ENCODE measurements around the gene DOCK1. TPM values are rescaled to one million over a fixed set of nuclear protein-coding genes. Genes with fewer than 3 reads are reported as not detected.

The DOCK1 gene
- total RNA-seq, 1 donor from 2014 or later, result 16.8 TPM

- intact Hi-C loops (cut with micrococcal nuclease), result no loop called here
- Histone ChIP-seq H3K4me1 (no peaks in the 10 kb centered on the region), H3K4me3 (no peak overlapping the region), H3K27me3 (ENCODE audit: low read depth) (no peaks in the 10 kb centered on the region), H3K27ac (replicated peaks) (no peak overlapping the region), H3K9me3 (replicated peaks) (no peaks in the 10 kb centered on the region), H3K36me3 (peaks cover 30% of the 10 kb centered on the region)
- TF ChIP-seq CTCF (IDR thresholded peaks at IDR 0.05; ENCODE audit: borderline replicate concordance), result no peak
- no peak for DNase-seq
Measured at GRCh38 chr10:127410030-127410429, 504.8 kb downstream of the DOCK1 start.

- no peak for DNase-seq
- no peaks in the 10 kb centered on the region for H3K27me3 ChIP-seq (ENCODE audit: low read depth)
- TF ChIP-seq CTCF (IDR thresholded peaks at IDR 0.05; ENCODE audit: borderline replicate concordance), result no peak
- H3K9me3 ChIP-seq (replicated peaks), result no peaks in the 10 kb centered on the region
- H3K27ac ChIP-seq (replicated peaks), result no peak overlapping the region
- intact Hi-C loops (cut with micrococcal nuclease), result no loop called here
- H3K4me3 ChIP-seq, result no peak overlapping the region
- H3K36me3 ChIP-seq, result peaks cover 30% of the 10 kb centered on the region
- no peaks in the 10 kb centered on the region for H3K4me1 ChIP-seq
Measured at GRCh38 chr10:127411062-127411461, 505.8 kb downstream of the DOCK1 start.

DNA sequence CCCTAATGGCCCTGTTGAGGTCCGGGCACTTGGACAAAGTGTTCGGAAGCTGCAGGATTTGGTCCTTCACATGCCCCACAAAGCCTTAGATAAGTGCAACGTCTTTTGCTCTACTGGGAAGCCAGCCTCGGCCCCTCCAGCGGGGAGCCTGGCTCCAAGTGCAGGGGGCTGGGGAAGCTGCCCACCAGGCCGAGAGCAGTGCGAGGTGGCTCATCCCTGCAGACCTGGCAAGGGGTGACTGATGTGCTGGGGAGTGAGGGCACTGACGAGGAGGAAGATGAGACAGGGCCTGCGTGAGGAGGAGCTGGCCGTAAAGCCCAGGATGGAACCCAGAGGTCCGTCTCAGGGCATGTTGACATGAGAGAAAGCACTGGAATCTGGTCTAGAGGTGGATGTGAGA, 508.1 kb downstream of the DOCK1 start:
- Histone ChIP-seq H3K27ac (replicated peaks) (no peak overlapping the region), H3K4me3 (no peak overlapping the region), H3K36me3 (peaks cover 29% of the 10 kb centered on the region), H3K9me3 (replicated peaks) (no peaks in the 10 kb centered on the region), H3K27me3 (ENCODE audit: low read depth) (no peaks in the 10 kb centered on the region), H3K4me1 (no peaks in the 10 kb centered on the region)
- intact Hi-C loops (cut with micrococcal nuclease), result no loop called here
- TF ChIP-seq CTCF (IDR thresholded peaks at IDR 0.05; ENCODE audit: borderline replicate concordance), result no peak
- no peak for DNase-seq

DNA sequence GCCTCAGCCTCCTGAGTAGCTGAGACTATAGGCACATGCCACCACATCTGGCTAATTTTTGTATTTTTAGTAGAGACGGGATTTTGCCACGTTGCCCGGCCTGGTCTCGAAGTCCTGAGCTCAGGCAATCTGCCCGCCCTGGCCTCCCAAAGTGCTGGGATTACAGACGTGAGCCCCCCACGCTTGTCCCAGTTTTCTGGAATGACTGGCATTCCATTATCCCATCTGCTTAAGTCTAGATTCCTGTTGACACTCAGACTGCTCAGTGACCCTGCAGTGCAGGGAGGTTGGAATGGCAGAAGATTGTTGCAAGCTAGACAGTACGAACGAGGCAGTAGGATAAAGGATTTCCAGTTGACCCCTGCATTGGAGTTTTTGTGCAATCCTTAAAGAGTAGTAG, 508.8 kb downstream of the DOCK1 start:
- peaks cover 34% of the 10 kb centered on the region for H3K36me3 ChIP-seq

DNA sequence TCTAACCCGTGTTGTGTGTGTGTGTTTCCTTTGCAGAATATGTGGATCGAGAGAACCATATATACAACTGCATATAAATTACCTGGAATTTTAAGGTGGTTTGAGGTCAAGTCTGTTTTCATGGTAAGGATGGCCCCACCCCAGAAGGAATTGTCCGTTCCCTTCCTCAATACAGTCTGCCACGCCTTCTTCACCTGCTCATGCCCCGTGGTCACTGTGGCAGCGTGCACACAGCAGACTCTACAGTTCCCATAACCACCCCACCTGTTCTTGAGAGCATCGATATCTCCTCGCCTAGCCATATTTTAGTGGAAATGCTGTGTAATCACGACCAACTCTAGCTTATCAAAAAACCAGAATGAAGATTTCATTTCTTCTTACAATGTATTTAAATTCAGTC, 509.9 kb downstream of the DOCK1 start:
- intact Hi-C loops (cut with micrococcal nuclease), result no loop called here
- H3K27ac ChIP-seq (replicated peaks), result no peak overlapping the region
- no peaks in the 10 kb centered on the region for H3K9me3 ChIP-seq (replicated peaks)
- DNase-seq, result no peak
- H3K4me3 ChIP-seq, result no peak overlapping the region
- TF ChIP-seq CTCF (IDR thresholded peaks at IDR 0.05; ENCODE audit: borderline replicate concordance), result no peak
- H3K4me1 ChIP-seq, result no peaks in the 10 kb centered on the region
- no peaks in the 10 kb centered on the region for H3K27me3 ChIP-seq (ENCODE audit: low read depth)
- H3K36me3 ChIP-seq, result peaks cover 39% of the 10 kb centered on the region

More for the DNA sequence above, 508.8 kb downstream of the DOCK1 start:
- intact Hi-C loops (cut with micrococcal nuclease), result no loop called here
- no peak for DNase-seq
- no peak for TF ChIP-seq CTCF (IDR thresholded peaks at IDR 0.05; ENCODE audit: borderline replicate concordance)
- Histone ChIP-seq H3K27me3 (ENCODE audit: low read depth) (no peaks in the 10 kb centered on the region), H3K27ac (replicated peaks) (no peak overlapping the region), H3K9me3 (replicated peaks) (no peaks in the 10 kb centered on the region), H3K4me3 (no peak overlapping the region), H3K4me1 (no peaks in the 10 kb centered on the region)

Data from left ventricle myocardium inferior (tissue), 1 donor.